HCT116 (cell line): ENCODE results near the gene TMC8. TPM values are rescaled to one million over a fixed set of nuclear protein-coding genes. Genes with fewer than 3 reads are reported as not detected.

Experiments used
- ATAC-seq: fragments of 200-7000 bp; cut with Tn5 transposase; 2 replicates; pipeline ENCODE4 v1.9.1; 2020; ENCODE audit warnings: mild to moderate bottlenecking, moderate library complexity
- BruUV-seq: library from RNA; stranded (reverse); fragments of 400-500 nt; replicated peaks from 2 replicates; lab custom pipeline; 2021; lab: Mats Ljungman, UMichigan
- CTCF ChIA-PET: fragments of 300-600 bp; sonication (Branson Sonifier 250); formaldehyde crosslinking; loops from one replicate; lab custom pipeline; 2021; ENCODE audit warnings: antibody characterized with exemption; lab: Charles Lee
- POLR2A ChIA-PET: fragments of 300-600, 350-600 bp; sonication (Branson Sonifier 250); formaldehyde crosslinking; loops from one replicate; lab custom pipeline; 2021; ENCODE audit warnings: antibody characterized with exemption; lab: Charles Lee
- RAD21 ChIA-PET, 2 experiments: fragments of 300-600 bp; sonication (Branson Sonifier 250); formaldehyde crosslinking; loops; one replicate each; lab custom pipeline; 2023; ENCODE audit warnings: low total read pairs in 2 of 2; ENCODE audit not compliant: uncharacterized antibody in 2 of 2, unreplicated experiment in 2 of 2, low non-redundant PET in 1 of 2; lab: Charles Lee
- DNase-seq: peaks from one replicate; pipeline ENCODE4 v3.0.0-alpha.2; 2010; ENCODE audit warnings: low read depth, low spot score
- H2AFZ ChIP-seq: fragments of 200-600 bp; shearing (Covaris generic), sonication (generic); 2 replicates; pipeline ENCODE4 v1.6.1; 2017; ENCODE audit warnings: low read depth, mixed run types, mixed read lengths, antibody characterized with exemption, low read length; ENCODE audit not compliant: poor library complexity, severe bottlenecking
- H3K27ac ChIP-seq: 2 replicates; pipeline ENCODE4 v1.5.1; 2012; ENCODE audit warnings: low read depth, low read length
- H3K27me3 ChIP-seq: fragments of 200-600 bp; sonication (generic); 2 replicates; pipeline ENCODE4 v1.6.1; 2016; ENCODE audit warnings: mixed run types, low read length, mixed read lengths; ENCODE audit not compliant: insufficient read depth
- H3K36me3 ChIP-seq, 2 experiments: fragments of 200-500 bp in 1 of 2; fragments of 200-600 bp in 1 of 2; sonication (Bioruptor generic) in 1 of 2; sonication (generic) in 1 of 2; 2 replicates each; pipeline versions ENCODE4 v1.5.1 to v1.6.1; 2014 to 2016; ENCODE audit warnings: low read length in 2 of 2, inconsistent platforms in 1 of 2, mixed read lengths in 1 of 2, mixed run types in 1 of 2; ENCODE audit not compliant: insufficient read depth in 2 of 2, control insufficient read depth in 1 of 2
- H3K4me1 ChIP-seq, 2 experiments: fragments of 200-600 bp in 1 of 2; sonication (generic) in 1 of 2; 2 replicates each; pipeline versions ENCODE4 v1.5.1 to v1.6.1; 2012 to 2017; ENCODE audit warnings: low read length in 2 of 2, inconsistent platforms in 1 of 2, mild to moderate bottlenecking in 1 of 2, mixed read lengths in 1 of 2, mixed run types in 1 of 2, moderate library complexity in 1 of 2; ENCODE audit not compliant: insufficient read depth in 2 of 2, control insufficient read depth in 1 of 2
- H3K4me2 ChIP-seq: fragments of 200-600 bp; sonication (generic); 2 replicates; pipeline ENCODE4 v1.6.1; 2017; ENCODE audit warnings: mixed run types, low read length, mixed read lengths
- H3K4me3 ChIP-seq, 2 experiments: fragments of 200-600 bp in 1 of 2; sonication (generic) in 1 of 2; replicated peaks in 1 of 2; 2 replicates each; pipeline ENCODE4 v1.5.1; 2011 to 2016; ENCODE audit warnings: low read length in 2 of 2, control low read depth in 1 of 2, low read depth in 1 of 2, mild to moderate bottlenecking in 1 of 2, mixed read lengths in 1 of 2, mixed run types in 1 of 2
- H3K79me2 ChIP-seq: fragments of 200-600 bp; sonication (generic); 2 replicates; pipeline ENCODE4 v1.6.1; 2017; ENCODE audit warnings: mild to moderate bottlenecking, mixed run types, low read length, moderate library complexity, mixed read lengths; ENCODE audit not compliant: insufficient read depth
- H3K9ac ChIP-seq: fragments of 200-600 bp; sonication (generic); 2 replicates; pipeline ENCODE4 v1.6.1; 2016; ENCODE audit warnings: low read length, mixed read lengths
- H3K9me2 ChIP-seq: fragments of 200-600 bp; sonication (generic), shearing (Covaris generic); 2 replicates; pipeline ENCODE4 v1.6.1; 2017; ENCODE audit warnings: mixed run types, mild to moderate bottlenecking, moderate library complexity; ENCODE audit not compliant: insufficient read depth
- H3K9me3 ChIP-seq, 2 experiments: fragments of 200-500 bp in 1 of 2; fragments of 200-600 bp in 1 of 2; sonication (Bioruptor generic) in 1 of 2; sonication (generic) in 1 of 2; 2 replicates each; pipeline ENCODE4 v1.6.1; 2014 to 2017; ENCODE audit warnings: low read length in 2 of 2, mixed read lengths in 2 of 2, inconsistent platforms in 1 of 2, low read depth in 1 of 2, mild to moderate bottlenecking in 1 of 2, mixed run types in 1 of 2, moderate library complexity in 1 of 2; ENCODE audit not compliant: control insufficient read depth in 1 of 2, insufficient read depth in 1 of 2
- H4K20me1 ChIP-seq: fragments of 200-600 bp; sonication (generic), shearing (Covaris generic); 2 replicates; pipeline ENCODE4 v1.6.1; 2017; ENCODE audit warnings: mixed run types, mild to moderate bottlenecking, moderate library complexity; ENCODE audit not compliant: insufficient read depth
- CEBPB ChIP-seq: IDR thresholded peaks from 2 replicates; pipeline ENCODE4 v1.6.1; 2012; ENCODE audit warnings: low read depth
- EZH2 ChIP-seq: fragments of 200-600 bp; sonication (generic); IDR thresholded peaks from 2 replicates; pipeline ENCODE4 v1.6.1; 2017; ENCODE audit warnings: antibody characterized with exemption, mixed run types
- FOSL1 ChIP-seq: IDR thresholded peaks from 2 replicates; pipeline ENCODE4 v1.6.1; 2012; ENCODE audit warnings: low read depth
- JUND ChIP-seq: IDR thresholded peaks from 2 replicates; pipeline ENCODE4 v1.6.1; 2012
- POLR2AphosphoS5 ChIP-seq: IDR thresholded peaks from 2 replicates; pipeline ENCODE4 v1.6.1; 2011; ENCODE audit warnings: mild to moderate bottlenecking, low read depth, low read length, moderate library complexity
- SIN3A ChIP-seq: IDR thresholded peaks from 2 replicates; pipeline ENCODE4 v1.6.1; 2012; ENCODE audit warnings: low read depth
- SP1 ChIP-seq: IDR thresholded peaks from 2 replicates; pipeline ENCODE4 v1.6.1; 2012; ENCODE audit warnings: low read depth
- YY1 ChIP-seq: IDR thresholded peaks from 2 replicates; pipeline ENCODE4 v1.6.1; 2011; ENCODE audit warnings: low read length, low read depth, moderate library complexity, mild to moderate bottlenecking; ENCODE audit not compliant: insufficient replicate concordance; ENCODE audit errors: extremely low read depth
- ZFX ChIP-seq: fragments of 450-650 bp; IDR thresholded peaks from 2 replicates; pipeline ENCODE4 v1.6.1; 2017
- ZNF274 ChIP-seq: fragments of 200-500 bp; sonication (Bioruptor generic); IDR thresholded peaks from 2 replicates; pipeline ENCODE4 v1.6.1; 2014; ENCODE audit warnings: mild to moderate bottlenecking, low read depth, low read length, inconsistent platforms
- intact Hi-C: fragments of 100-400 bp; cut with micrococcal nuclease; formaldehyde crosslinking; loops from 2 replicates; pipeline ENCODE4 v1.10.0; 2022
- total RNA-seq: library from RNA; stranded (reverse); gene quantifications from one replicate; pipeline ENCODE4 v1.2.1, GENCODE V29; 2021; ENCODE audit not compliant: unreplicated experiment
- TF ChIP-seq, protein P1 (sequence below): IDR thresholded peaks from 2 replicates; pipeline ENCODE4 v1.6.1; 2012; ENCODE audit warnings: low read depth
- TF ChIP-seq, protein P2 (sequence below): IDR thresholded peaks from 2 replicates; pipeline ENCODE4 v1.6.1; 2011; ENCODE audit warnings: mild to moderate bottlenecking, low read length, moderate library complexity; ENCODE audit not compliant: insufficient replicate concordance; ENCODE audit errors: extremely low read depth

The TMC8 gene
- total RNA-seq, 1 experiment from 2014 or later = 7.8 TPM

DNA sequence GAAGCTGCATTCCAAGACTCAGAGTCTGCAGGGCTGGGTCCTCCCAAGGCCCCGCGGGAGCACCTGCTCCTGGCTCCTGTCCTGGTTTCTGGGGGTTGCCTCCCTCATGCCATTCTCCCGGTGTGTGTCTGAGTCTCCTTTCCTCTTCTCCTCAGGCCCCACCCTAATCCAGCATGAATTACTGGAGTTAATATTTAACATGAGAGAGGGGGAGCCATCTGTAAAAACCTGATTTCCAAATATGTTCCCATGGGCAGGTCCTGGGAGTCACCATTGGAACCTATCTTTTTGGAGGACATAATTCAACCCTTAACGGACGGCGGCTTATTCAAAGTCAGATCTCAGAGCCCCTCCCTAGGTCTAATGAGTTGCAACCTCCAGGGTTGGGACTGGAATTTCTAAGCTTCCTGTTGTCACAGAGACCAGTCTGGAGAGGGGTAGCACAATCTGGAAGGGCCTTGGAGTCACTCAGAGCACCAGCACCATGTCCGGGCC lies 21.0 kb downstream of the TMC8 start:
- intact Hi-C loops = no loop called here
- no peaks in the 10 kb centered on the region for H3K9me2 ChIP-seq
- peak overlapping the region; percentile 34 for H3K4me2 ChIP-seq
- H3K4me1 ChIP-seq = peaks cover 8 to 12% of the 10 kb centered on the region in 2 experiments
- H3K9me3 ChIP-seq = no peaks in the 10 kb centered on the region
- ChIA-PET POLR2A (interaction anchor here (1.1 kb wide), 1 partner anchor 9 kb away, joined by 6 read pairs; no protein-coding TSS in a partner anchor), CTCF (interaction anchor here (0.7 to 1.2 kb wide), 3 partner anchors 9 to 36 kb away, joined by 3 to 5 read pairs (median 3); partner anchors contain the start of genes AFMID and TK1), RAD21 (no interaction called here)
- TF ChIP-seq CEBPB = no peak
- no peak for TF ChIP-seq FOSL1
- no peak for TF ChIP-seq ZNF274
- TF ChIP-seq POLR2AphosphoS5 = no peak
- TF ChIP-seq, protein P1, sequence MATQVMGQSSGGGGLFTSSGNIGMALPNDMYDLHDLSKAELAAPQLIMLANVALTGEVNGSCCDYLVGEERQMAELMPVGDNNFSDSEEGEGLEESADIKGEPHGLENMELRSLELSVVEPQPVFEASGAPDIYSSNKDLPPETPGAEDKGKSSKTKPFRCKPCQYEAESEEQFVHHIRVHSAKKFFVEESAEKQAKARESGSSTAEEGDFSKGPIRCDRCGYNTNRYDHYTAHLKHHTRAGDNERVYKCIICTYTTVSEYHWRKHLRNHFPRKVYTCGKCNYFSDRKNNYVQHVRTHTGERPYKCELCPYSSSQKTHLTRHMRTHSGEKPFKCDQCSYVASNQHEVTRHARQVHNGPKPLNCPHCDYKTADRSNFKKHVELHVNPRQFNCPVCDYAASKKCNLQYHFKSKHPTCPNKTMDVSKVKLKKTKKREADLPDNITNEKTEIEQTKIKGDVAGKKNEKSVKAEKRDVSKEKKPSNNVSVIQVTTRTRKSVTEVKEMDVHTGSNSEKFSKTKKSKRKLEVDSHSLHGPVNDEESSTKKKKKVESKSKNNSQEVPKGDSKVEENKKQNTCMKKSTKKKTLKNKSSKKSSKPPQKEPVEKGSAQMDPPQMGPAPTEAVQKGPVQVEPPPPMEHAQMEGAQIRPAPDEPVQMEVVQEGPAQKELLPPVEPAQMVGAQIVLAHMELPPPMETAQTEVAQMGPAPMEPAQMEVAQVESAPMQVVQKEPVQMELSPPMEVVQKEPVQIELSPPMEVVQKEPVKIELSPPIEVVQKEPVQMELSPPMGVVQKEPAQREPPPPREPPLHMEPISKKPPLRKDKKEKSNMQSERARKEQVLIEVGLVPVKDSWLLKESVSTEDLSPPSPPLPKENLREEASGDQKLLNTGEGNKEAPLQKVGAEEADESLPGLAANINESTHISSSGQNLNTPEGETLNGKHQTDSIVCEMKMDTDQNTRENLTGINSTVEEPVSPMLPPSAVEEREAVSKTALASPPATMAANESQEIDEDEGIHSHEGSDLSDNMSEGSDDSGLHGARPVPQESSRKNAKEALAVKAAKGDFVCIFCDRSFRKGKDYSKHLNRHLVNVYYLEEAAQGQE = no peak
- TF ChIP-seq EZH2 = no peak
- no peak for TF ChIP-seq ZFX
- TF ChIP-seq SP1 = no peak
- TF ChIP-seq JUND = no peak
- TF ChIP-seq, protein P2, sequence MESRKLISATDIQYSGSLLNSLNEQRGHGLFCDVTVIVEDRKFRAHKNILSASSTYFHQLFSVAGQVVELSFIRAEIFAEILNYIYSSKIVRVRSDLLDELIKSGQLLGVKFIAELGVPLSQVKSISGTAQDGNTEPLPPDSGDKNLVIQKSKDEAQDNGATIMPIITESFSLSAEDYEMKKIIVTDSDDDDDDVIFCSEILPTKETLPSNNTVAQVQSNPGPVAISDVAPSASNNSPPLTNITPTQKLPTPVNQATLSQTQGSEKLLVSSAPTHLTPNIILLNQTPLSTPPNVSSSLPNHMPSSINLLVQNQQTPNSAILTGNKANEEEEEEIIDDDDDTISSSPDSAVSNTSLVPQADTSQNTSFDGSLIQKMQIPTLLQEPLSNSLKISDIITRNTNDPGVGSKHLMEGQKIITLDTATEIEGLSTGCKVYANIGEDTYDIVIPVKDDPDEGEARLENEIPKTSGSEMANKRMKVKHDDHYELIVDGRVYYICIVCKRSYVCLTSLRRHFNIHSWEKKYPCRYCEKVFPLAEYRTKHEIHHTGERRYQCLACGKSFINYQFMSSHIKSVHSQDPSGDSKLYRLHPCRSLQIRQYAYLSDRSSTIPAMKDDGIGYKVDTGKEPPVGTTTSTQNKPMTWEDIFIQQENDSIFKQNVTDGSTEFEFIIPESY = no peak
- TF ChIP-seq SIN3A = no peak
- no peak for TF ChIP-seq YY1
- H3K27ac ChIP-seq = no peak overlapping the region
- no peaks in the 10 kb centered on the region for H3K36me3 ChIP-seq
- no peak overlapping the region for H3K9ac ChIP-seq
- H2AFZ ChIP-seq = peak overlapping the region; percentile 81
- no peaks in the 10 kb centered on the region for H3K79me2 ChIP-seq
- no peak overlapping the region for H3K4me3 ChIP-seq
- H3K27me3 ChIP-seq = no peaks in the 10 kb centered on the region
- ATAC-seq = peak; percentile 46; the same call in 1 of the 2 replicates
- BruUV-seq = no TSS peak
- no peak for DNase-seq
- no peaks in the 10 kb centered on the region for H4K20me1 ChIP-seq
